Right cardiac atrium (tissue), 5 donors: ENCODE data around the gene TREH. TPM values are rescaled to one million over a fixed set of nuclear protein-coding genes. Genes with fewer than 3 reads are reported as not detected.

Source experiments
- ATAC-seq, 2 donors: fragments of 200-7000 bp; cut with Tn5 transposase; one replicate each; pipeline versions ENCODE4 v1.8.0 to v1.9.1; 2020; ENCODE audit warnings: moderate library complexity in 2 of 2, mild to moderate bottlenecking in 1 of 2
- DNase-seq, 3 donors: peaks; one replicate each; pipeline ENCODE4 v3.0.0-alpha.2; 2020
- H3K27ac ChIP-seq: one replicate; pipeline ENCODE4 v1.5.1; 2013; ENCODE audit warnings: mild to moderate bottlenecking, low read length, control low read depth, moderate library complexity
- H3K27me3 ChIP-seq: one replicate; pipeline ENCODE4 v1.6.1; 2013; ENCODE audit not compliant: control insufficient read depth, insufficient read depth
- H3K4me1 ChIP-seq: one replicate; pipeline ENCODE4 v1.6.1; 2013; ENCODE audit warnings: low read length; ENCODE audit not compliant: control insufficient read depth, insufficient read depth
- H3K4me3 ChIP-seq: one replicate; pipeline ENCODE4 v1.5.1; 2013; ENCODE audit warnings: low read length, control low read depth
- H3K9me3 ChIP-seq: one replicate; pipeline ENCODE4 v1.6.1; 2013; ENCODE audit warnings: low read length; ENCODE audit not compliant: control insufficient read depth
- WGBS: extraction: QIAGEN DNeasy Blood & Tissue Kit; methylation state at CpG from one replicate; pipeline ENCODE4 v1.1.7; 2013; 5-methylcytosine and 5-hydroxymethylcytosine counted together
- intact Hi-C, 4 donors: fragments of 100-400 bp; cut with DNase I; formaldehyde crosslinking; loops; one replicate each; pipeline versions ENCODE4 v1.11.0 to v1.14.0; 2022 to 2023
- polyA plus RNA-seq: library from polyadenylated mRNA; stranded (reverse); fragments of 200-250 nt; gene quantifications from one replicate; pipeline ENCODE4 v1.2.3, GENCODE V29; 2013
- total RNA-seq, 4 donors: library from RNA; stranded (reverse); fragmentation: NEBNext Ultra II Directional; extraction: Animal tissue kit (Norgen Biotek cat#: 25700); gene quantifications; one replicate each; pipeline ENCODE4 v1.2.1, GENCODE V29; 2021
- donor health status: healthy with polysubstance abuse.
- donor health status: DM: no; HTN: yes; CAD: no.
- donor health status: DM: no; HTN: no; CAD: no.
- donor health status: DM: no; HTN: yes; CAD: no; lungs with severe emphysema.
- donor health status: DM: yes; HTN: yes; CAD: no.

Gene TREH
- total and polyA plus RNA-seq, 5 donors: 1.2 TPM; not detected in 4

- Histone ChIP-seq H3K27ac (no peak overlapping the region), H3K4me1 (peaks cover 8% of the 10 kb centered on the region), H3K27me3 (no peaks in the 10 kb centered on the region), H3K4me3 (no peak overlapping the region), H3K9me3 (no peaks in the 10 kb centered on the region)
- no peak for ATAC-seq
- DNase-seq: peak; percentile 16 to 41 (median 40)
- WGBS: 62% methylated on average over 2 of the region's 2 CpGs
- intact Hi-C loops: no loop called here
Observed at GRCh38 chr11:118635642-118636041, 43.8 kb downstream of the TREH start.

GRCh38 chr11:118635237-118635591 lies 44.2 kb downstream of the TREH start:
- Histone ChIP-seq H3K4me1 (peaks cover 8% of the 10 kb centered on the region), H3K9me3 (no peaks in the 10 kb centered on the region), H3K27ac (peak overlapping the region; percentile 32), H3K4me3 (no peak overlapping the region), H3K27me3 (no peaks in the 10 kb centered on the region)
- peak; percentile 5 to 7 for ATAC-seq
- intact Hi-C loops: no loop called here
- peak in 2 of 3 donors; percentile 16 to 59 for DNase-seq
- WGBS: 39% methylated on average over 15 of the region's 15 CpGs

- 25% methylated on average over 41 of the region's 41 CpGs for WGBS
- intact Hi-C loops: no loop called here
- Histone ChIP-seq H3K27ac (peak overlapping the region; percentile 32), H3K4me3 (no peak overlapping the region), H3K4me1 (peaks cover 8% of the 10 kb centered on the region), H3K27me3 (no peaks in the 10 kb centered on the region), H3K9me3 (no peaks in the 10 kb centered on the region)
- peak; percentile 83 to 88 for ATAC-seq
- DNase-seq: peak; percentile 86 to 95 (median 93)
Observed at GRCh38 chr11:118634431-118635236, 44.8 kb downstream of the TREH start.

- H3K4me1 ChIP-seq: peaks cover 11% of the 10 kb centered on the region
- ATAC-seq: peak in 1 of 2 donors; percentile 9
- WGBS: 33% methylated on average over 4 of the region's 4 CpGs
- no peak overlapping the region for H3K4me3 ChIP-seq
- no peaks in the 10 kb centered on the region for H3K27me3 ChIP-seq
- intact Hi-C loops: no loop called here
- H3K9me3 ChIP-seq: no peaks in the 10 kb centered on the region
- H3K27ac ChIP-seq: no peak overlapping the region
- DNase-seq: peak; percentile 22 to 48 (median 48)
Observed at GRCh38 chr11:118633979-118634378, 45.5 kb downstream of the TREH start.

GRCh38 chr11:118633319-118633690 lies 46.1 kb downstream of the TREH start:
- intact Hi-C loops: no loop called here
- Histone ChIP-seq H3K27me3 (no peaks in the 10 kb centered on the region), H3K4me1 (peaks cover 13% of the 10 kb centered on the region), H3K4me3 (no peak overlapping the region), H3K9me3 (no peaks in the 10 kb centered on the region), H3K27ac (no peak overlapping the region)
- no peak for ATAC-seq
- WGBS: 88% methylated on average over 1 of the region's 1 CpG
- DNase-seq: peak; percentile 42 to 61 (median 55)

- intact Hi-C loops: no loop called here
- Histone ChIP-seq H3K4me1 (peaks cover 13% of the 10 kb centered on the region), H3K4me3 (no peak overlapping the region), H3K9me3 (no peaks in the 10 kb centered on the region), H3K27me3 (no peaks in the 10 kb centered on the region), H3K27ac (no peak overlapping the region)
- DNase-seq (peak; percentile 16 to 59 (median 51)), ATAC-seq (no peak)
- 72% methylated on average over 9 of the region's 9 CpGs for WGBS
Observed at GRCh38 chr11:118632577-118633318, 46.7 kb downstream of the TREH start.

GRCh38 chr11:118631142-118631909 lies 48.1 kb downstream of the TREH start:
- no peak overlapping the region for H3K27ac ChIP-seq
- H3K27me3 ChIP-seq: no peaks in the 10 kb centered on the region
- no peak for ATAC-seq
- intact Hi-C loops: no loop called here
- H3K4me3 ChIP-seq: no peak overlapping the region
- H3K9me3 ChIP-seq: no peaks in the 10 kb centered on the region
- 90% methylated on average over 14 of the region's 14 CpGs for WGBS
- peak; percentile 22 to 50 (median 37) for DNase-seq
- peaks cover 13% of the 10 kb centered on the region for H3K4me1 ChIP-seq

- ATAC-seq: no peak
- Histone ChIP-seq H3K4me1 (peaks cover 13% of the 10 kb centered on the region), H3K9me3 (no peaks in the 10 kb centered on the region), H3K4me3 (no peak overlapping the region), H3K27me3 (no peaks in the 10 kb centered on the region), H3K27ac (no peak overlapping the region)
- peak; percentile 11 to 43 (median 38) for DNase-seq
- WGBS: 71% methylated on average over 6 of the region's 6 CpGs
- intact Hi-C loops: no loop called here
Observed at GRCh38 chr11:118629761-118630661, 49.4 kb downstream of the TREH start.

- ATAC-seq: no peak
Observed at GRCh38 chr11:118628861-118629549, 50.4 kb downstream of the TREH start.

GRCh38 chr11:118628432-118628831 lies 51.0 kb downstream of the TREH start:
- 70% methylated on average over 13 of the region's 13 CpGs for WGBS
- intact Hi-C loops: no loop called here
- Histone ChIP-seq H3K4me3 (no peak overlapping the region), H3K27me3 (no peaks in the 10 kb centered on the region), H3K4me1 (peaks cover 9% of the 10 kb centered on the region), H3K9me3 (no peaks in the 10 kb centered on the region), H3K27ac (peak overlapping the region; percentile 28)
- DNase-seq (peak; percentile 74 to 91 (median 82)), ATAC-seq (peak; percentile 63)

More at GRCh38 chr11:118628861-118629549, 50.4 kb downstream of the TREH start:
- H3K4me3 ChIP-seq: no peak overlapping the region
- no peak overlapping the region for H3K27ac ChIP-seq
- H3K4me1 ChIP-seq: peaks cover 12% of the 10 kb centered on the region
- no peaks in the 10 kb centered on the region for H3K27me3 ChIP-seq
- 50% methylated on average over 5 of the region's 5 CpGs for WGBS
- intact Hi-C loops: no loop called here
- peak; percentile 9 to 56 (median 40) for DNase-seq
- H3K9me3 ChIP-seq: no peaks in the 10 kb centered on the region
